GM21390 (cell line): ENCODE measurements around the gene PSMD1.
"Not testable (repeated sequence)": the region's sequence is repeated elsewhere in the genome, so short reads cannot be mapped to it uniquely, and the experiment has no call there.

Source experiments
- ATAC-seq: cut with Tn5 transposase; IDR thresholded peaks from one replicate; pipeline ENCODE4 v1.9.1; 2021; ENCODE audit not compliant: unreplicated experiment

The PSMD1 gene

DNA sequence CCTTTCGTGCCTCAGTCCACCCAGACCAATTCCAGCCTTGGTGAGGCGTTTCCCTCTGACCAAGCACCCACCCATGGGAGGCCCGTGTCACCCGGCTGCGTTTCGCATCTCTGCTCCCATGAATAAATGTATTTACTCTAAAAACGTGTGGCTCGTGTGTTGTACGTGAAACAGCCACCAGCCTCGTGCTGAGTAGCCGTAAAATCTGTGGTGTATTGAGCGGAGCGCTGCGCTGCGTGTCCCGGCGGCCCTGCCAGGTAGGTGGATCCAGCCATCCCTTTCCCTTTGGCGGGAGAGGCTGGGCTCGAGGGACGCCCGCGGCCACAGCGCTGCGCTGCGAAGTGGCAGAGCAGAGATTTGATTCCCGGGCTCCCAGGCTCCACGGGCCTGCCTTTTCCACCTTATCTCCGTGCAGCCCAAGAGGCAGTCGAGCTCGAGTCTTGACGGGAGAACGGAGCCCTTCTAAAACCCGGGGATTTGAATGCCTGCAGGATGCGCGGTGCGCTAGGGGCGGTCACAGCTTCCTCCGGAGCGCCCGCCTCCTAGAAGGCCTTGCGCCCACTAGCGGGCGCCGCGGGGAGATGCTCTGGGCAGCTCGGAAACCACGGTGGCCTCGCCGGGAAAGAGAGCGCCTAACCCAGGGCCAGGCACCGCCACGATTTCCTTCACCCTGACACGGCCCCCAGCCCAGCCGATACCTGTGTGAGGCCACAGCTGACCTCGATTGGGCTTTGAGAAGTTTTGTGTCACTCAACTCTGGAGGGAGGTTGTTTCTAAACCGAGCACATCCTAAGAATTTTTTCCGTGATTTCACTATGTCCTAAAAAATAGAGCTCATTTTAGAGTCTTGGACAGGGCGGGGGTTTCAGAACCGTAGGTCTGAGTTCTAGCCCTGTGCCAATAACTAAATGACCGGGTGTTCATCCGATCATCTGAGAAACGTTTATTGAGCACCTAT lies 3.9 kb upstream of the PSMD1 start:
- ATAC-seq = peak; percentile 78

DNA sequence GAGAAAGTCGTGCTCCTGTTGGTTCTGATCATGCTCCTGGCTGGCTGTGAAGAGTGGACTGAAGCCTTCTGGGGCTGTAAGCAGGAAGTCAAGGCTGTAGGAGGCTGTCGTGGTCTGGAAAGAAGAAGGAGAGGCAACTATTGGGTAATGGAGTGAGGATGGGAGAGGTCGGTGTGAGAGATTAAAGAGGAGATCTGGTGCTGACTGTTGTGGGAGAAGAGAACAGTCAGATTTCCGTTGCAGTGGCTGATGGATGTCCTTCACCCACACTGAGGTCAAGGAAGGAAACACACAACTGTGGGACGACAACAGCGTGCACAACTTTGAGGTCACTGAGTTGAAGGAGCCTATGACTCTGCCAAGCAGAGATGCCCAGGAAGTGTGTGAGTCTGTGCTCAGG lies 2.8 kb upstream of the PSMD1 start:
- no peak for ATAC-seq

DNA sequence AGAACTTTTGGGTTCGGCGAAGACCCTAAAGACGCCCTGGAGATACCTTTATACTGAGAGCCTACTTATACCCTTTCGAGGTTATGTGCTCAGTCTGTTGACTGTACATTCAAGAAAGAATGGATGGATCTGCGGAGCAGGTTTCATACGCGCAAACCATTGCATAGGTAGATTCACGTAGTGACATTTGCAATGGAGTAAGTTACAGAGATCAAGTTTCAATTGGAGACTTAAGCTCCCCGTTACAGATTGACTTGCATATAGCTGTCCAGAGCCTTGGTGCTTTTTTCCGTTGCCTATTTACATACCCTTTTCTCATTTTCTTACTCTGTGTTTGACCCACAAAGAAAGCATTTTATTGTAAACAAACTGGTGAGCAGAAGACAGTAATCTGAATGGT lies 923 bp downstream of the PSMD1 start:
- ATAC-seq = no peak

DNA sequence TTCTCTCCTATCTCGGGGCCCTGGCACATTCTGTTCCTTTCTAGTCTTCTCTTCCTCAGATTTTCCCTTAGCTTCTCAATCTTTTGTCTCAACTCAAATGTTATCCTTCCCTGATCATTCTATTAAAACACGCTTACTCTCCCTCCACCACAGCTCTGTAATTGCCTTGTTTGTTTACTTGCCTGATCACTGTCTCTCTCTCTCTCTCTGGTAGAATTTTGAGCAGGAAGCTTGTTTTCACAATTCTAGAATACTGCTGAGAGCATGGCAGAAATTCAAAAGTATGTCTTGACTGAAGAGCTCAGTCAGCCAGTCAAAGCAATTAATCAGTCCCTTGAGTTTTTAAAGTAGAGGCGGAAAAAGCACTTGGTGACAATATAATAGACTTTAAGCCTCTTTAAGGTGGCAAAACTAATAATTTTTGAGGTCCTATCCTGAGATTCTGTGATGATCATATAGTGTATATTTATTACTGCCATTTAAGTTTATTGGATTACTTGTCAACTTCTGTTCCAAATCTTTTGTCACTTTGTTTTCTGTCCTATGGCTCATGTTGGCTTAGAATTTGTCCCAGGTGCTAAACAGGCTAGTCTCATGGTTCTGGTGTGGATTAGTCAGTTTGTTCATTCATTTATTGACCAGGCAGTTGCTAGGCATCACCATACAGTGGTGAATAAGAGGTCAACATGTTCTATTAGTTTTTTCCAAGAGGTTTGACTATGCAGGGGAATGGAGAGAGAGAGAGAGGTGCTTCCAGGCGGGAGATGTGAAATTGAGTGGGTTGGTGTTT lies 2.3 kb downstream of the PSMD1 start:
- ATAC-seq = no peak

DNA sequence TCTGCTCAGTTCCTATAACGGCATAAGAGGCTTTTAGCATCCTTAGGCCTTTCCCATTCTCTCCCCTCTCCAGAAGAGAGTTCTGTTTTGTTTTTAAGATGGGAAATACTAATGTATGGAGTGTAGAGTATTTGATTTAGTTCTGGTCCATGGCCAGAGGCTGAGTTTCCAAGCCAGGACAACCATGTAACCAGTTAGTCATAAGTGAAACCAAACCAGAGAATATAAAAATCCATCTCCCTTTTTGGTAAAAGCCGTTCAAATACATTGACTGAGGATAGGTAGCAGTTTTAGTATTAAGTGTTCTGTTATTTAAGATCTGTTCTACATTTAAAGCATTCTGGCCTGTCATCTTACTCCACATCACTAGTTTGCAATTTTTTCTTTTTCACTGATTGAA lies 3.1 kb downstream of the PSMD1 start:
- no peak for ATAC-seq

DNA sequence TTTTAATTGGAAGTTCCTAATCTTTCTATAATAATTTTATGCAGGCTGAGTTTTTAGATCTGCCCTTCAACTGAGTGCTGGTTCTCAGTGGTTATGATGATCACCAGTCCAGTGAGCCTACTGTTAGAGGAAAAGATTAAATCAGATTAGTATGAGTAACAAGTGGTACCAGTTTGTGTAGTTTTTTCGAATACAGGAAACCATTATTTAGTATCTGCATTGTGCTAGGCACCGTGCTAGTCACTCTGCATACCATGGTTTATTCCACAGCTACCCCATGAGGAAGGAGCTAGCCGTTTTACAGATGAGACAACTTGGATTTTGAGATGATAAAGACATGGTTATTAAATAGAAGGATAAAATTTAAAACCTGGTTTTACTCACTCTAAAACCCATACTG lies 6.1 kb downstream of the PSMD1 start:
- ATAC-seq = no peak

DNA sequence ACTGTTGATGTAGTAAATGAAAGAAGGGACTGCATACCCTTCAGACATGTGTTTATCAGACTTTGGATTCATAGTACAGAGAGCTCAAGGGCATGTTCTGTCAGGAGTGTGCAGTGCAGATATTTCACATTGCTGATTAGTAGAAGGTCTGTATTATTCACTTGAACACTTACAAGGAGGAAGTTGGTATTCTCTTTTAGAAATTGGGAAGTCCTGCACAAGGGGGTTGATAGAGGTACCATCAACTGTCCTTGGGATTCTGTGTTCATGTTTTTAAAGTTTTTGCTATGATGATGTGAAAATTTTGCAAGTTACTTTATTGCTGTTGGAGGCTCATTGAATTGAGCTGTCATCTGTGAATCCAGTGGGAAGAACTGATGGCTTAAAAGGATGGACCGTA lies 6.7 kb downstream of the PSMD1 start:
- no peak for ATAC-seq

DNA sequence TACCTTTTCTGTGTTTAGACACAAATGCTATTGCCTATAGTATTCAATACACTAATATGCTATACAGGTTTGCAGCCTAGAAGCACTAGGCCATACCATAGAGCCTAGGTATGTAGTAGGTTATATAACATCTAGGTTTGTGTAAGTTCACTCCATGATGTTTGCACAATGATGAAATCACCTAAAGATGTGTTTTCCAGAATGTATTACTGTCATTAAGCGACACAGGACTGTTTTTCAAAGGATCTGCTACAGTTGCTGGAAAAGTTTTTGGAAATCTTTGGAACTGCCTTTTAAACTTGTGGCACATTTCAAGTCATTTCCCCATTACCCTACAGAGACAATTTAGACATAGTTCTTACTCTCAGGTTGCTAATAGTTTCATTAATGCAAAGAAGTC lies 9.3 kb downstream of the PSMD1 start:
- no peak for ATAC-seq

DNA sequence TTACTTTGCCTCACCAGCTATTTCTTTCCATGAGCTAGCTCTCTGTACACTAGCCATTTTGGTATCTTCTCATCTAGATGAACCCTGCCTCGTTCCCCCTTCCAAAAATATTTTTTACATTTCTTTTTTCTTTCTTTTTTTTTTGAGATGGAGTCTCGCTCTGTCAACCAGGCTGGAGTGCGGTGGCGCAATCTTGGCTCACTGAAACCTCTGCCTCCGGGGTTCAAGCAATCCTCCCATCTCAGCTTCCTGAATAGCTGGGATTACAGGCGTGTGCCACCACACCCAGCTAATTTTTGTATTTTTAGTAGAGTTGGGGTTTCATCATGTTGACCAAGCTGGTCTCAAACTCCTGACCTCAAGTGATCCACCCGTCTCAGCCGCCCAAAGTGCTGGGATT lies 10.9 kb downstream of the PSMD1 start:
- not testable (repeated sequence) for ATAC-seq

DNA sequence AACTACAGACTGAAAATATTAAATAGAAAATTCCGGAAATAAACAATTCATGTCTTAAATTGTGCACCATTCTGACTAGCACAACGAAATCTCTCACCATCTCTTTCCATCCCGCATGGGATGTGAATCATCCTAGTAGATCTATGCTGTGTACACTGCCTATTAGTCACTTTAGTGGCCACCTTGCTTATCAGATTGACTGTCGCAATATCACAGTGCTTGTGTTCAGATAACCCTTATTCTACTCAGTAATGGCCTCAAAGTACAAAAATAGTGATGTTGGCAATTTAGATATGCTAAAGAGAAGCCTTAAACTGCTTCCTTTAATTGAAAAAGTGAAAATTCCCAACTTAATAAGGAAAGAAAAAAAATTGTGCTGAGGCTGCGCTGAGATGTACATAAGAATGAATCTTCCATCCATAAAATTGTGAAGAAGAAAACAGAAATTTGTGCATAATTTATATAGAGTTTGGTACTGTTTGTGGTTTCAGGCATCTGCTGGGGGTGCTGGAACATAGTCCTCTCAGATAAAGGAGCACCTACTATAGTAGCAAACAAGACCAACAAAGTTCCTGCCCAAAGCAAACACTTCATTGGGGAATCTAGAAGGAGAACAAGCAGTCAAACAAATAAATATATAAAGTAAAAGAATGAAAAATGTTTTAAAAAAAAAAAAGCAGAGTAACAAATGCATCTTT lies 12.0 kb downstream of the PSMD1 start:
- no peak for ATAC-seq

DNA sequence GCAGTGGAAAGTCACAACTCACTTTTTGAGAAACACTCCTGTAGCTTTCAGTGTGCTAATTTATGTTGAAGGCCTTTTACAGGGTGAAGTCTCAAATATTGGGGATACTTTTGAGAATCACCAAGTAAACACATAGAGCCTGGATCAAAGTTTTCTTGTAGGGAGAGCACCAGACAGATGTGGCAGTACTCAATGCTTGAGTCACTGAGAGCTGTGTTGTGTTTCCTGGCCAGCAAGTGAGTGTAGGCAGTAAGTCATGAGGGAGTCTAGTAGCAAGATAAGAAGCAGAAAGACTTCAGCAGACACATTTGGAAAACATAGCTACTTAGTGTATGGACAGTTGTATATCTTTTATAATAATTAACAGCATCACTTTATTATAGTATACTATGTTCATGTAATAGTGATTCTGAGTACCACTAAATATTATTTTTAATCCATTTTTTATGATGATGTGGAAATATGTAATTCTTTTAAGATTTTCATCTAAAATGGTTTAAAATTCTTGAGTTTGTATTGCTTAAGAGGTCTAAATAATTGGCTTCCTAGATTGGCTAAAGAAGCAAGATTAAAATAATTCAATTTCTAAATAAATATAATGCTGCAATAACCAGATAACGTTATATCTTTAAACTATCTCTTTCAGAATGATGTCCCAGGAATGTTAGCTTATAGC lies 12.8 kb downstream of the PSMD1 start:
- no peak for ATAC-seq

DNA sequence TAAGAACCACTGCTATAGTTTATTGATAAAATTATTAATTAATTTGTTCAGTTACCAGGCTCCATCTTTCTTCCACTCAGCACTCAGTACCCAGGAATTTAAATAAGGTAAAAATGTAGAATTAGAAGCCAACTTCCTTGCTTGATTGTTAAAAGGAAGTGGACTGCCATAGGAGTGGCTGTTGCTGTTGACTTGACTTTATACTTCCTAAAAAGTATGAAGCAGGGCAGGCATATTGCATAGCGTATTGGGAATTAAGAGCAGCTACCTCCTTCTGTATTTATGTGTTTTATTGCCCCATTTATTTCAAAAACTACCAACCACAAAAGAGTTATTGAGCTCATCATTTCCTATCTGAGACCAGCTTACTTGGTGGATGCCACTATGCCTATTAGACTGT lies 27.9 kb downstream of the PSMD1 start:
- ATAC-seq = no peak

DNA sequence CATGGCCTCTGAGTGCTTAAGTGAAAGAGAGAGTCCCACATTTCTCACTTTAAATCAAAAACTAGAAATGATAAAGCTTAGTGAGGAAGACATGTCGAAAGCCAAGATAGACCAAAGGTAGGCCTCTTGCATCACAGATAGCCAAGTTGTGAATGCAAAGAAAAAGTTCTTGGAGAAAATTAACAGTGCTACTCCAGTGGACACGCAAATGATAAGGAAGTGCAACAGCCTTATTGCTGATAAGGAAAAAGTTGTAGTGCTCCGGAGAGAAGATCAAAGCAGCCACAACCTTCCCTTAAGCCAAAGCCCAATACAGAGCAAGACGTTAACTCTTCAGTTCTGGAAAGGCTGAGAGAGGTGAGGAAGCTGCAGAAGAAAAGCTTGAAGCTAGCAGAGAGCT lies 32.1 kb downstream of the PSMD1 start:
- ATAC-seq = no peak

DNA sequence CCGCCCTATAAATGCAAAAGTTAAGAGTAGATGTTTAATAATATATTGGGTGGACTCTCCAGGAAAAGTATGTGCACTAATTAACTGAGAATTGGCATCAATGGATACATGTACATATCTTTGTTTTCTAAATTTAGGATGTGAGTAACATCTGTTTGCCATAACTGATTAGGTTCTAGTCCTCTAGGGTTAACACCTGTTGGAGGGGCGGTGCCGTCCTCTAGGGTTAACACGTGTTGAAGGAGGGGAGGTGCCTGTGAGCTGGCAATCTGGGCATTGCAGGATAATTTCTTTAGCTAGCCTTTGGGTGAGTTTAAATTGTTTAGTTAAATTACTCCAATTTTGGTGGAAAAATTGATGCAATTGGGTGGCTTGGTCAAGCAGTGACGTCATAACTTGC lies 37.3 kb downstream of the PSMD1 start:
- ATAC-seq = no peak

DNA sequence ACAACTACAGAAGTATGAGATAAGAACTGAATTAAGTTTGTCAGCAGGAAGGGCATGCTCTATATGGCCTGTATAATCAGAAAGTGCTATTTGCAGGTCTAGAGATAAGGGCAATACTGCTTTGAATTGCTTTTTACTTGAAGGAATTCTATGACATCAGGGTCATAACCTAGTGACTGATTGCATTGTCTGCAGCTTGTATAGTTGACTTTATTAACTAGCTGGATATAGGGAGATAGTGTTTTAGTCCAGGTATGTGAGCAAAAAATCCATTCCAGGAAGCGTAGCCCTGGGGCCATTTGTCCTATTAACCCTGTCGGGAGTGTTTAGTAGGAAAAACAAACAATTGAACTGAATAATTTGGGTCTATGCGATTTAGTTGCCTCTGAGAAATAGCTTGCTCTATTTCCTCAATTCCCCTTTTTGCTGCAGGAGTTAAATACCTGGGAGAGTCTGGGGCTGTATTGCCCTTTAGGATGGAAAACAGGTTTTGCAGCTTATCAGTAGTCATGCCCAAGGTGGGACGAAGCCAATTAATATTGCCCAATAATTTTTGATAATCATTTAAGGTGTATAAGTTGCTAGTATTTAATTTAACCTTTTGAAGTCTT lies 38.2 kb downstream of the PSMD1 start:
- ATAC-seq = no peak

DNA sequence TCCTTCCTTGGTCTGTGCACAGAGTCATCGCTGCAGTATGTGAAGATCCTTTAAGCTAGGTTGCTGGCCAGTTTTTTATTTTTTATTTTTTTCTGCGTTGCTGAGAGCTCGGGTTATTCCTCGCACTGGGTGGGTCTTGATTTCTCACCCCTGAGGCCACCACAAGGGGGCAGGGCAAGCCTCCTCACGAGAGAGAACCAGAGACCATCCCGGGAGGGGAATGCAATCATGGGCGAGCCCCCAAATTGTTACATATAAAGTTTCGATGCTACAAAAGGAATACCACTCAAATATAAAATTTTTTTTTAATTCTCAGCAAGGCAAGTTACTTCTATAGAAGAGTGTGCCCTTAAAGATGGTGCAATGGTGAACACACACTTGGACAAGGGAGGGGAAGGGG lies 43.3 kb downstream of the PSMD1 start:
- ATAC-seq = no peak

DNA sequence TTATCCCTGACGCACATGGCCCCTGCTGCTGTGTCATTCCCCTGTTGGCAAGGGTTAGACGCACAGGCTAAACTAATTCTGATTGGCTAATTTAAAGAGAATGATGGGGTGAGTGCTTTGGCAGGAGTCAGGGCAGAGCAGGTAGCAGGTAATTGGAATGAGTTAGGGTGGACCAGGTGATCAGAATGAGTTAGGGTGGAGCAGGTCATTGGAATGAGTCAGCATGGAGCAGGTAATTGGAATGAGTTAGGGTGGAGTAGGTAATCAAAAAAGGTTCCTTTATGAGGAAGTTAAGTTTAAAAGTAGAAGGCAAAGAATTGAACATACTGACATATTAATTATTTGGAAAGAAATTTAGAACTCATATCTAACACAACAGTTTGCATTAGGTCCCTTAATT lies 43.7 kb downstream of the PSMD1 start:
- not testable (repeated sequence) for ATAC-seq

DNA sequence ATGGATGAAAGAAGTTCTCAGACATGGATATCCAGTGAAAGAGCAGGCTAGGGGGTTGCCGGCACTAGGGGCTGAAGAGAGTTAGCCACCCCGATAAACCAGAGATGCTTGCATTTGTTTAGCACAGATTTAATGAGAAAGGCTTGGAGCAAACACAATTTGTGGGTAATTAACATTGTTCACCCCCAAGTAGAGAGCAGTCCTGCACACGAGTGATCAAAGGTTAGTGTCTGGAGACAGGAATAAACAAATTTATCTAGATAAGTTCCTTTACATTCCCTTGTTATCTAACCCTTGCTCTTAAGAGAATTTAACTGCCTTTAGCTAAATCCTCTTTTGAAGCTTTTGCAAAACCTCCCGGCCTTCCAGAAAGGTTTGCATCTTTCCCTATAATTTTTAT lies 44.3 kb downstream of the PSMD1 start:
- ATAC-seq = no peak

DNA sequence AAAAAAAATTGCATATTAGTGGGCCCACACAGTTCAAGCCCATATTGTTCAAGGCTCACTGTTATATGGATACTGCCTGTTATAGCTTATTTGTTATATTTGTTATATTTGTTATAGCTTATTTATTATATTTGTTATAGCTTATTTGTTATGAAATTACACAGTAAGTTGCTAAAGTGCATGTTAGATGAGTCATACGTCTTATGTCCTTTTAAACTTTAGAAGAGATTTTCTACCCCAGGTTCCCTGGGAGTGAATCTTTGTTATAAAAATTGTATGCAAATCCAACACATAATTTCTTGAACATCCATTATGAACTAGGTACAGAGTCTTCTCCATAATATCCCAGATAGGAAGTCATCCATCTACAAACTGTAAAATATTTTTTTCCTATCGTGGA lies 46.1 kb downstream of the PSMD1 start:
- no peak for ATAC-seq

DNA sequence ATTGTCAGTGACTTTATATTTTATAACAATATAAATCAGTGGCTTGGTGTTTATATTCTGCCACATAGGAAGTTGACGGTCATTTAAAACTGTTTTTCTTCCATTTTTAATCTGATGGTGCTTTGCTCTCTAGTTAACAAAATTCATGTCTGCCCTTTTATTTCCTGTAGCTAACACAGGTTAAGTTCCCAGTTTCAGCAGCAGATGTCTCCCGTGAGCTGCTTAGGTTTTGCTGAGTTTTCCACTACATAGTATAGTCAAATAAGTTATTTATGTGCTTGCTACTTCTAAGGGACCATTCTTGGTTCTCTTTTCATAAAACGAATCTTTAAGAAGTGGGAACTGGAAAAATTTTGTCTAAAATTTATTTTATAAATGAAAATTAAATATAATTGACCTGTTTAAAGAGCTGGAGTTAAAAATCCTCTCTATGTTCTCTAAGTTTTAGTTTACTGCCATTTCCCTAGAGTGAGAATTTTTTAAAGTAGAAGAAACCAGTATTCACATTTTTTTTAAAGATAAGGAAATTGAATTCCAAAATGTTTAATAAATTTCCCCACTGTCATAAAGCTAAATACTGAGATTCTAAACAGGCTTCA lies 47.5 kb downstream of the PSMD1 start:
- peak; percentile 85 for ATAC-seq
